Testis (tissue), 2 donors: ENCODE results near the gene CYP21A2.

Experiments
- CTCF ChIP-seq, 3 experiments: fragments of 450-650 bp in 2 of 3; fragments of 200-600 bp in 1 of 3; sonication (generic) in 1 of 3; IDR thresholded peaks; one replicate each; pipeline ENCODE4 v1.5.1; 2016 to 2019; ENCODE audit warnings: antibody characterized with exemption in 3 of 3, mild to moderate bottlenecking in 2 of 3, moderate library complexity in 1 of 3
- POLR2A ChIP-seq: fragments of 450-650 bp; IDR thresholded peaks from one replicate; pipeline ENCODE4 v1.6.1; 2017; ENCODE audit warnings: antibody characterized with exemption, mild to moderate bottlenecking, moderate library complexity

DNA sequence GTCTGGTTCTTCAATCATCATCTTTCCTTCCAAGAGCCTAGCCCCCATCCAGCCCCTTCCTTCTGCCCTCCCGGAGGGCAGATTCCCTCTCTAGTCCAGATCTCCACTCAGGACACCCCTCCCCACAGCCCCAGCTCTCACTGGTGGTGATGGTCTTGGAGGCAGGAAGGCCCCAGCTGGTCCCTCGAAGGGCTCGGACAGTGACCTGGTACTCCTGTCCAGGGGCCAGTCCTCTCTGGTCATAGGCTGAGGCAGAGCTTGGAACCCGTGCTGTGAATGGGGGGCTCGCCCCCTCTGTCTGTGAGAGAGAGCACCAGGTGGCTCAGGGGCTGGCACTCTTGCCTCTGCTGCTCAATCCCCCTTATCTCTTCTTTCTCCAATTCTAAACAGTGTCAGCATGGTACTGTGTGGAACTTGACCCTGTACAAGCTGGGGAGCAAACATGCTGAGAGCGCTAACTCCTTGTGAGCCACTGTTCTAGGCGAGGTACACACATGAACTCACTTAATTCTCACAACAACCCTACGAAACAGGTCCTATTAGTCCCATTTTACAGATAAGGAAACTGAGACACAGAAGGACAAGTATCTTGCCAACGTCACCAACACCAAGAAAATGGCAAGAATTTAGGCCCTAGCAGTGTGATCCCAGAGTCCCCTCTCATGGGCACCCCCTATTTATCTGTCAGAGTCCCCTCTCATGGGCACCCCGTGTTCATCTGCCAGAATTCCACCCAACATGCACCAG, 51.0 kb downstream of the CYP21A2 start:
- TF ChIP-seq CTCF (IDR thresholded peaks at IDR 0.05) (no peak), POLR2A (no peak)
